HEK293 (cell line): ENCODE measurements around the gene SOCS1.

ENCODE experiments used
- BCL11B ChIP-seq: fragments of 450-650 bp; formaldehyde crosslinking; IDR thresholded peaks from 2 replicates; pipeline ENCODE4 v1.5.1; 2016; ENCODE audit warnings: low read depth, missing biosample characterization, missing genetic modification characterization
- GLIS2 ChIP-seq: fragments of 450-650 bp; formaldehyde crosslinking; IDR thresholded peaks from 2 replicates; pipeline ENCODE4 v1.5.1; 2016; ENCODE audit warnings: missing biosample characterization, missing genetic modification characterization
- KLF10 ChIP-seq: fragments of 450-650 bp; IDR thresholded peaks from 2 replicates; pipeline ENCODE4 v1.5.1; 2018; ENCODE audit warnings: missing biosample characterization, mild to moderate bottlenecking, missing genetic modification characterization
- KLF9 ChIP-seq: fragments of 450-650 bp; formaldehyde crosslinking; IDR thresholded peaks from 2 replicates; pipeline ENCODE4 v1.5.1; 2016; ENCODE audit warnings: missing biosample characterization, missing genetic modification characterization, low read depth
- MYNN ChIP-seq: fragments of 450-650 bp; formaldehyde crosslinking; IDR thresholded peaks from 2 replicates; pipeline ENCODE4 v1.5.1; 2016; ENCODE audit warnings: missing biosample characterization, missing genetic modification characterization, borderline replicate concordance
- SALL2 ChIP-seq: fragments of 450-650 bp; formaldehyde crosslinking; IDR thresholded peaks from 2 replicates; pipeline ENCODE4 v1.5.0; 2017; ENCODE audit warnings: missing biosample characterization, mild to moderate bottlenecking, missing genetic modification characterization, borderline replicate concordance
- TCF7L2 ChIP-seq: IDR thresholded peaks from 2 replicates; pipeline ENCODE4 v1.6.1; 2011; ENCODE audit warnings: low read depth, mild to moderate bottlenecking, inconsistent platforms, low read length, moderate library complexity, borderline replicate concordance
- ZBTB17 ChIP-seq: fragments of 450-650 bp; formaldehyde crosslinking; IDR thresholded peaks from 2 replicates; pipeline ENCODE4 v1.5.1; 2016; ENCODE audit warnings: missing biosample characterization, missing genetic modification characterization
- ZBTB20 ChIP-seq: fragments of 450-650 bp; formaldehyde crosslinking; IDR thresholded peaks from 2 replicates; pipeline ENCODE4 v1.5.1; 2016; ENCODE audit warnings: missing biosample characterization, missing genetic modification characterization
- ZFP3 ChIP-seq: fragments of 450-650 bp; formaldehyde crosslinking; IDR thresholded peaks from 2 replicates; pipeline ENCODE4 v1.5.1; 2016; ENCODE audit warnings: low read depth, missing biosample characterization, missing genetic modification characterization
- ZFP37 ChIP-seq: fragments of 450-650 bp; formaldehyde crosslinking; IDR thresholded peaks from 2 replicates; pipeline ENCODE4 v1.5.1; 2016; ENCODE audit warnings: missing biosample characterization, missing genetic modification characterization
- ZNF211 ChIP-seq: fragments of 450-650 bp; formaldehyde crosslinking; IDR thresholded peaks from 2 replicates; pipeline ENCODE4 v1.5.1; 2016; ENCODE audit warnings: low read depth, missing biosample characterization, missing genetic modification characterization
- ZNF274 ChIP-seq, 2 experiments: fragments of 200-500 bp in 1 of 2; fragments of 450-650 bp in 1 of 2; sonication (Bioruptor generic) in 1 of 2; formaldehyde crosslinking in 1 of 2; IDR thresholded peaks; 2 replicates each; pipeline versions ENCODE4 v1.5.1 to v1.6.1; 2014 to 2016; ENCODE audit warnings: borderline replicate concordance in 1 of 2, inconsistent platforms in 1 of 2, low read length in 1 of 2, missing biosample characterization in 1 of 2, missing genetic modification characterization in 1 of 2
- ZNF324 ChIP-seq: fragments of 450-650 bp; formaldehyde crosslinking; IDR thresholded peaks from 2 replicates; pipeline ENCODE4 v1.5.1; 2016; ENCODE audit warnings: missing biosample characterization, missing genetic modification characterization
- ZNF529 ChIP-seq: fragments of 450-650 bp; formaldehyde crosslinking; IDR thresholded peaks from 2 replicates; pipeline ENCODE4 v1.5.1; 2017; ENCODE audit warnings: missing genetic modification characterization, missing biosample characterization; ENCODE audit not compliant: insufficient replicate concordance
- ZNF660 ChIP-seq: fragments of 450-650 bp; IDR thresholded peaks from 2 replicates; pipeline ENCODE4 v1.5.1; 2018; ENCODE audit warnings: missing biosample characterization, mild to moderate bottlenecking, missing genetic modification characterization
- ZNF670 ChIP-seq: fragments of 450-650 bp; formaldehyde crosslinking; IDR thresholded peaks from 2 replicates; pipeline ENCODE4 v1.5.1; 2016; ENCODE audit warnings: missing biosample characterization, missing genetic modification characterization, low read depth
- ZNF76 ChIP-seq: fragments of 450-650 bp; formaldehyde crosslinking; IDR thresholded peaks from 2 replicates; pipeline ENCODE4; 2016; ENCODE audit warnings: low read depth, missing biosample characterization, missing genetic modification characterization, borderline replicate concordance
- ZSCAN30 ChIP-seq: fragments of 450-650 bp; IDR thresholded peaks from 2 replicates; pipeline ENCODE4 v1.5.1; 2018; ENCODE audit warnings: missing biosample characterization, mild to moderate bottlenecking, missing genetic modification characterization, moderate library complexity
- TF ChIP-seq, protein P1 (sequence below): fragments of 450-650 bp; formaldehyde crosslinking; IDR thresholded peaks from 2 replicates; pipeline ENCODE4 v1.5.1; 2016; ENCODE audit warnings: missing biosample characterization, missing genetic modification characterization, borderline replicate concordance
- TF ChIP-seq, protein P2 (sequence below): fragments of 450-650 bp; formaldehyde crosslinking; IDR thresholded peaks from 2 replicates; pipeline ENCODE4 v1.5.1; 2016; ENCODE audit warnings: missing biosample characterization, missing genetic modification characterization
- TF ChIP-seq, protein P3 (sequence below): fragments of 450-650 bp; formaldehyde crosslinking; IDR thresholded peaks from 2 replicates; pipeline ENCODE4 v1.5.1; 2017; ENCODE audit warnings: missing biosample characterization, missing genetic modification characterization
- TF ChIP-seq, protein P4 (sequence below): fragments of 450-650 bp; formaldehyde crosslinking; IDR thresholded peaks from 2 replicates; pipeline ENCODE4 v1.5.1; 2016; ENCODE audit warnings: missing biosample characterization, missing genetic modification characterization, low read depth
- TF ChIP-seq, protein P5 (sequence below): fragments of 450-650 bp; formaldehyde crosslinking; IDR thresholded peaks from 2 replicates; pipeline ENCODE4 v1.5.1; 2016; ENCODE audit warnings: missing biosample characterization, missing genetic modification characterization
- TF ChIP-seq, protein P6 (sequence below): fragments of 450-650 bp; formaldehyde crosslinking; IDR thresholded peaks from 2 replicates; pipeline ENCODE4 v1.5.1; 2017; ENCODE audit warnings: missing biosample characterization, missing genetic modification characterization

SOCS1 gene

DNA sequence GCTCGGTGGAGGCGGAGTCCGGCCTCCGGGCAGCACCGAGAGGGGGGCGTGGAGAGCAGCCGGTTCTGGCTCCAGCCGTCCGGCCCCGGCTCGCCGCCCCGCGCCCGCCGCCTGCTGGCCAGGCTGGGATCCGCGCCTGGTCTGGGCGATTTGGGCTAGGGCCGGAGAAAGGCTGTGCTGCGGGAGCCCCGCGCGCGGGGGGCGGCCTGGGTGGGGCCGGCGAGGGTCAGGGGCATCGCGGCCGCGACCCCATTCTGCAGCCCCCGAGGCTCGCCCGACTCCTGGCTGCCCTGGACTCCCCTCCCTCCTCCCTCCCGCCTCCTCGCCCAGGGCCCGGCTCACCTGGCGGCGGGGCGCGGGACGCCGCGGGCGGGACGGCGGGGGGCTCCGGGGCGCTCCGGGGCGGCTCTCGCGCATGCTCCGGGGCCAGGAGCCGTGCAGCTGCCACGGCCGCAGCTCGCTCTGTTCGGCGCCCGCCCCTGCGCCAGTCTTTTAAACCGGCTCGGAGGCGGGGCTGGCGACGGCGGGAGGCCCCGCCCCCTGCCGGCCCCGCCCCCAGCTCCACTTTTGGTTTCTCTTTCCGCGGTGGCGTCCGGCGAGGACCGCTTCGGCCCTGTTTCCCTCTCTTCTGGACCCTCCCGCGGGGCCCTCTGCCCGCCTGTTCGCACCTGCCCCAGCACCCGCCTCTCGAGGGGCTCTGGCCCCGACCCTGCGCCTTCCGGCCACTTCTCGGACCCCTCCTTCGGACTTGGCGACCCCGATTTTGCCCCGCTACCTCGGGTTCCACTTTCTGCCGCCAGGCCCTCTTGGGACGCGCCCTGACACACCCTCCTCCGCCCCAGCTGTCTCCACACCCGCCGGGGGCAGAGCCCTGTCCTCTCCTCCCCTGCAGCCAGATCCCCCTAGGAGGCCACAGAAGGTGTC, at the start of gene SOCS1 (continued):
- TF ChIP-seq, protein P1, sequence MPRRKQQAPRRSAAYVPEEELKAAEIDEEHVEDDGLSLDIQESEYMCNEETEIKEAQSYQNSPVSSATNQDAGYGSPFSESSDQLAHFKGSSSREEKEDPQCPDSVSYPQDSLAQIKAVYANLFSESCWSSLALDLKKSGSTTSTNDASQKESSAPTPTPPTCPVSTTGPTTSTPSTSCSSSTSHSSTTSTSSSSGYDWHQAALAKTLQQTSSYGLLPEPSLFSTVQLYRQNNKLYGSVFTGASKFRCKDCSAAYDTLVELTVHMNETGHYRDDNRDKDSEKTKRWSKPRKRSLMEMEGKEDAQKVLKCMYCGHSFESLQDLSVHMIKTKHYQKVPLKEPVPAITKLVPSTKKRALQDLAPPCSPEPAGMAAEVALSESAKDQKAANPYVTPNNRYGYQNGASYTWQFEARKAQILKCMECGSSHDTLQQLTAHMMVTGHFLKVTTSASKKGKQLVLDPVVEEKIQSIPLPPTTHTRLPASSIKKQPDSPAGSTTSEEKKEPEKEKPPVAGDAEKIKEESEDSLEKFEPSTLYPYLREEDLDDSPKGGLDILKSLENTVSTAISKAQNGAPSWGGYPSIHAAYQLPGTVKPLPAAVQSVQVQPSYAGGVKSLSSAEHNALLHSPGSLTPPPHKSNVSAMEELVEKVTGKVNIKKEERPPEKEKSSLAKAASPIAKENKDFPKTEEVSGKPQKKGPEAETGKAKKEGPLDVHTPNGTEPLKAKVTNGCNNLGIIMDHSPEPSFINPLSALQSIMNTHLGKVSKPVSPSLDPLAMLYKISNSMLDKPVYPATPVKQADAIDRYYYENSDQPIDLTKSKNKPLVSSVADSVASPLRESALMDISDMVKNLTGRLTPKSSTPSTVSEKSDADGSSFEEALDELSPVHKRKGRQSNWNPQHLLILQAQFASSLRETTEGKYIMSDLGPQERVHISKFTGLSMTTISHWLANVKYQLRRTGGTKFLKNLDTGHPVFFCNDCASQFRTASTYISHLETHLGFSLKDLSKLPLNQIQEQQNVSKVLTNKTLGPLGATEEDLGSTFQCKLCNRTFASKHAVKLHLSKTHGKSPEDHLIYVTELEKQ = no peak
- TF ChIP-seq ZNF660 (tag by site-specific recombination) (peak; percentile 87), ZNF211 (tag by site-specific recombination) (no peak), ZNF76 (peak; percentile 50; the same call in 1 of the 2 replicates), ZBTB20 (peak; percentile 72), ZNF529 (tag by site-specific recombination) (no peak), ZNF274 (IDR thresholded peaks at IDR 0.05; ENCODE audit: low read length) (no peak), ZNF274 (tag by site-specific recombination; IDR thresholded peaks at IDR 0.05; ENCODE audit: borderline replicate concordance) (no peak), ZBTB17 (tag by site-specific recombination) (peak; percentile 9; the same call in 1 of the 2 replicates), ZSCAN30 (peak; percentile 7; the same call in 1 of the 2 replicates), ZNF670 (tag by site-specific recombination) (no peak), ZFP37 (tag by site-specific recombination) (no peak; the same call in none of the 2 replicates), KLF9 (peak; percentile 97), MYNN (tag by site-specific recombination) (0 out of 2 replicates have a peak, but pooled peaks have one; percentile 48), SALL2 (tag by site-specific recombination) (no peak), GLIS2 (peak; percentile 93), KLF10 (tag by site-specific recombination) (peak; percentile 99), ZNF324 (tag by site-specific recombination) (peak; percentile 82), TCF7L2 (no peak), ZFP3 (tag by site-specific recombination) (no peak), BCL11B (tag by site-specific recombination) (peak; percentile 81)
- TF ChIP-seq, protein P2, sequence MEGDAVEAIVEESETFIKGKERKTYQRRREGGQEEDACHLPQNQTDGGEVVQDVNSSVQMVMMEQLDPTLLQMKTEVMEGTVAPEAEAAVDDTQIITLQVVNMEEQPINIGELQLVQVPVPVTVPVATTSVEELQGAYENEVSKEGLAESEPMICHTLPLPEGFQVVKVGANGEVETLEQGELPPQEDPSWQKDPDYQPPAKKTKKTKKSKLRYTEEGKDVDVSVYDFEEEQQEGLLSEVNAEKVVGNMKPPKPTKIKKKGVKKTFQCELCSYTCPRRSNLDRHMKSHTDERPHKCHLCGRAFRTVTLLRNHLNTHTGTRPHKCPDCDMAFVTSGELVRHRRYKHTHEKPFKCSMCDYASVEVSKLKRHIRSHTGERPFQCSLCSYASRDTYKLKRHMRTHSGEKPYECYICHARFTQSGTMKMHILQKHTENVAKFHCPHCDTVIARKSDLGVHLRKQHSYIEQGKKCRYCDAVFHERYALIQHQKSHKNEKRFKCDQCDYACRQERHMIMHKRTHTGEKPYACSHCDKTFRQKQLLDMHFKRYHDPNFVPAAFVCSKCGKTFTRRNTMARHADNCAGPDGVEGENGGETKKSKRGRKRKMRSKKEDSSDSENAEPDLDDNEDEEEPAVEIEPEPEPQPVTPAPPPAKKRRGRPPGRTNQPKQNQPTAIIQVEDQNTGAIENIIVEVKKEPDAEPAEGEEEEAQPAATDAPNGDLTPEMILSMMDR (tag by site-specific recombination) = peak; percentile 41
- TF ChIP-seq, protein P3, sequence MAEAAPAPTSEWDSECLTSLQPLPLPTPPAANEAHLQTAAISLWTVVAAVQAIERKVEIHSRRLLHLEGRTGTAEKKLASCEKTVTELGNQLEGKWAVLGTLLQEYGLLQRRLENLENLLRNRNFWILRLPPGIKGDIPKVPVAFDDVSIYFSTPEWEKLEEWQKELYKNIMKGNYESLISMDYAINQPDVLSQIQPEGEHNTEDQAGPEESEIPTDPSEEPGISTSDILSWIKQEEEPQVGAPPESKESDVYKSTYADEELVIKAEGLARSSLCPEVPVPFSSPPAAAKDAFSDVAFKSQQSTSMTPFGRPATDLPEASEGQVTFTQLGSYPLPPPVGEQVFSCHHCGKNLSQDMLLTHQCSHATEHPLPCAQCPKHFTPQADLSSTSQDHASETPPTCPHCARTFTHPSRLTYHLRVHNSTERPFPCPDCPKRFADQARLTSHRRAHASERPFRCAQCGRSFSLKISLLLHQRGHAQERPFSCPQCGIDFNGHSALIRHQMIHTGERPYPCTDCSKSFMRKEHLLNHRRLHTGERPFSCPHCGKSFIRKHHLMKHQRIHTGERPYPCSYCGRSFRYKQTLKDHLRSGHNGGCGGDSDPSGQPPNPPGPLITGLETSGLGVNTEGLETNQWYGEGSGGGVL = peak; percentile 59; the same call in 1 of the 2 replicates
- TF ChIP-seq, protein P4, sequence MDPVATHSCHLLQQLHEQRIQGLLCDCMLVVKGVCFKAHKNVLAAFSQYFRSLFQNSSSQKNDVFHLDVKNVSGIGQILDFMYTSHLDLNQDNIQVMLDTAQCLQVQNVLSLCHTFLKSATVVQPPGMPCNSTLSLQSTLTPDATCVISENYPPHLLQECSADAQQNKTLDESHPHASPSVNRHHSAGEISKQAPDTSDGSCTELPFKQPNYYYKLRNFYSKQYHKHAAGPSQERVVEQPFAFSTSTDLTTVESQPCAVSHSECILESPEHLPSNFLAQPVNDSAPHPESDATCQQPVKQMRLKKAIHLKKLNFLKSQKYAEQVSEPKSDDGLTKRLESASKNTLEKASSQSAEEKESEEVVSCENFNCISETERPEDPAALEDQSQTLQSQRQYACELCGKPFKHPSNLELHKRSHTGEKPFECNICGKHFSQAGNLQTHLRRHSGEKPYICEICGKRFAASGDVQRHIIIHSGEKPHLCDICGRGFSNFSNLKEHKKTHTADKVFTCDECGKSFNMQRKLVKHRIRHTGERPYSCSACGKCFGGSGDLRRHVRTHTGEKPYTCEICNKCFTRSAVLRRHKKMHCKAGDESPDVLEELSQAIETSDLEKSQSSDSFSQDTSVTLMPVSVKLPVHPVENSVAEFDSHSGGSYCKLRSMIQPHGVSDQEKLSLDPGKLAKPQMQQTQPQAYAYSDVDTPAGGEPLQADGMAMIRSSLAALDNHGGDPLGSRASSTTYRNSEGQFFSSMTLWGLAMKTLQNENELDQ (tag by site-specific recombination) = no peak
- TF ChIP-seq, protein P5, sequence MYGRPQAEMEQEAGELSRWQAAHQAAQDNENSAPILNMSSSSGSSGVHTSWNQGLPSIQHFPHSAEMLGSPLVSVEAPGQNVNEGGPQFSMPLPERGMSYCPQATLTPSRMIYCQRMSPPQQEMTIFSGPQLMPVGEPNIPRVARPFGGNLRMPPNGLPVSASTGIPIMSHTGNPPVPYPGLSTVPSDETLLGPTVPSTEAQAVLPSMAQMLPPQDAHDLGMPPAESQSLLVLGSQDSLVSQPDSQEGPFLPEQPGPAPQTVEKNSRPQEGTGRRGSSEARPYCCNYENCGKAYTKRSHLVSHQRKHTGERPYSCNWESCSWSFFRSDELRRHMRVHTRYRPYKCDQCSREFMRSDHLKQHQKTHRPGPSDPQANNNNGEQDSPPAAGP (tag by site-specific recombination) = peak; percentile 97
- TF ChIP-seq, protein P6, sequence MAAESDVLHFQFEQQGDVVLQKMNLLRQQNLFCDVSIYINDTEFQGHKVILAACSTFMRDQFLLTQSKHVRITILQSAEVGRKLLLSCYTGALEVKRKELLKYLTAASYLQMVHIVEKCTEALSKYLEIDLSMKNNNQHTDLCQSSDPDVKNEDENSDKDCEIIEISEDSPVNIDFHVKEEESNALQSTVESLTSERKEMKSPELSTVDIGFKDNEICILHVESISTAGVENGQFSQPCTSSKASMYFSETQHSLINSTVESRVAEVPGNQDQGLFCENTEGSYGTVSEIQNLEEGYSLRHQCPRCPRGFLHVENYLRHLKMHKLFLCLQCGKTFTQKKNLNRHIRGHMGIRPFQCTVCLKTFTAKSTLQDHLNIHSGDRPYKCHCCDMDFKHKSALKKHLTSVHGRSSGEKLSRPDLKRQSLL (tag by site-specific recombination) = no peak
